Activated effector memory CD4-positive, alpha-beta T cell treated with anti-CD3 and anti-CD28 coated beads, Interleukin-2, amount 50 U/mL, for 16 hours (primary cell): Measurements from ENCODE around the gene SLC16A2.
A peak's percentile ranks its signal among the peaks of the same experiment; 100 is the strongest.

ENCODE experiments used
- DNase-seq: peaks from one replicate; pipeline ENCODE4 v3.0.0-alpha.2; 2020

Gene SLC16A2

DNA sequence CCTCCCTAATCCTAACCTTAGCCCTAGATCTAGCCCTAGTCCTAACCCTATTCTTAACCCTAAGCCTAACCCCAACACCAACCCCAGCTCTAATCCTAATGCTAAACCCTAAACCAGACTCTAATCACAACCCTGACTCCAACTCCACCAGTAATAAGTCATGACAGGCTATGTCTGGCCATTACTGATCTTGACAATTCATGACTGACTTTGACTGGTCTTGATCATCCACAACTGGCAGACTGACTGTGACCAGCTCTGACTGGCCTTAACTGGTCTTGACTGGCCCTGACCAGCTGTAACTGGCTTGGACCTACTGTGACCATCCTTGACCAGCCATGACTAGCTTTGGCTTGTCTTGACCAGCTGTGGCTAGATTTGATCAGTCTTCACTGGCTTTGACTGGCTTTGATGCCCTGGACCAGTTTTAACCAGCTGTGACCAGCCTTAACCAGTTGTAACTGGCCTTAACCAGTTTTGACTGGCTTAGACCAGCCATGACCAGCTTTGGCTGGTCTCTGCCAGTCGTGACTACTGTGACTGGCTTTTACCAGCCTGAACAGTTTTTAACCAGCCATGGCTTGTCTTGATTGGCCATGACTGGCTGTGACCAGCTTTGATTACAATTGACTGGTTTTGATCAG is 124.7 kb downstream of the SLC16A2 start:
- DNase-seq, result no peak

DNA sequence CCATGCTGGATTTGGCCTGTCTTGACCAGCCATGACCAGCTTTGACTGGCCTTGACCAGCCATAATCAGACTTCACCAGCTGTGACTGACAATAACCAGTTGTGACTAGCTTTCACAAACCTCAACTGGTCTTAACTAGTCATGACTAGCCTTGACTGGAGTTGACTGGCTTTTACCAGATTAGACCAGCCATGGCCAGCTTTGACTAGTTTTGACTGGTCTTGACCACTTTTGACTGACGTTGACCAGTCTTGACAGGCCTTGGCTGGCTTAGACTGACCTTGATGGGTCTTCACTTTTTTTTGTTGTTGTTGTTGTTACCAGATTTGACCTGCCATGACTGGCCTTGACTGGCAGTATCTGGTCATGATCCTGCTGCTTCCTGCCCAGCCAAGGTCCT is 125.7 kb downstream of the SLC16A2 start:
- DNase-seq, result no peak

DNA sequence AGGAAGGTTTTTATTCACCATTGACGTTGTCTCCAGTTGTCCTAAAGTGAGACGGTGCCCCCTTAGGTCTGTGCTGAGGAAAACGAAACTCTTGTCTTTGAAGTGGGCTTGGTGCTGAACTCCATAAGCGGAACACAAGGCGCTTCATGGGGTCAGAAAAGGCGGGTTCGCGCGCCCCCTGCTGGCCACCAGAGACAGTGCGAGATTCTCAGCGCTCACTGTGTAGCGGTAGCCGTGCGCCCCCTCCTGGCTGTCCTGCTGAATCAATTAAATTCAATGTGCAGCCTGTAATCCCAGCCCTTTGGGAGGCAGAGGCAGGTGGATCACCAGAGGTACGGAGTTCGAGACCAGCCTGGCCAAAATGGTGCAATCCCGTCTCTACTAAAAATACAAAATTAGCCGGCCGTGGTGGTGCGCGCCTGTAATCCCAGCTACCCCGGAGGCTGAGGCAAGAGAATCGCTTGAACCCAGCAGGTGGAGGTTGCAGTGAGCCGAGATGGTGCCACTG is 129.1 kb downstream of the SLC16A2 start:
- peak; percentile 94 for DNase-seq

DNA sequence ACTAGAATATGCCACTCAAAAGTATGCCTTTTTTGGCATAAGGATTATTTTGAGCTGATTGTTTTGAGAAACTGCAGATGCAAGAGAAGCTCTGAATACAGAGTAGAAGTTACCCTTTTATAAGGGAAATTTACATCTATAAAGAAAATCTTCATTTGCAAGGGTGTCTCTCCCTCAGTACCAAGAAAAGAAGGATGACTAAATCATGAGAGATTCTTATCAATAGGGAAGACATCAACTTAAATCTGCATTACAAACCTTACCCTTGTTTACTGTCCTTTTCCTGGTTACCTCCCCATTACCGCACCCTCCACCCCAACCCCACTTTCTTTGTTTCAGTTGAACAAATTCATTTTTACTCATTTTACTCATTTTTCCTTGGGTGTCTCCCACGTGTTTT is 130.6 kb downstream of the SLC16A2 start:
- no peak for DNase-seq

DNA sequence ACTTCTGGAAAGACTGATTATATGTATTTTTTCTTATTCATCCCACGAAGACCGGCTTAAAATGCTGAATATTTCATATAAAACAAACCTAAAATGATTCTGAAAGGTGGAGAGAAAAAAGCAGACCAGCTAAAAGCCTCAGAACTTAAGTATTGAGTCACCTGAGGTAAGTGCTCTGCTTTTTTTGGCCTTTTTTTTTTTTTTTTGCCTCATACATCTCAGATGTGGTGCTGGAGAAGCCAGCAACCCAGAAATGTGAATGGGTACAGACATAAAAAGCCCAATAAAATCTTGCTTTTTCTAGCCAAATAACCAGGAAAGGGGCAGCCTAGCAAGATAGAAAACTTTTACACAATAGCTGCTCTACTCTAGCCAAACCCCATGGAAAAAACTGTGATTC is 136.1 kb downstream of the SLC16A2 start:
- DNase-seq, result no peak

DNA sequence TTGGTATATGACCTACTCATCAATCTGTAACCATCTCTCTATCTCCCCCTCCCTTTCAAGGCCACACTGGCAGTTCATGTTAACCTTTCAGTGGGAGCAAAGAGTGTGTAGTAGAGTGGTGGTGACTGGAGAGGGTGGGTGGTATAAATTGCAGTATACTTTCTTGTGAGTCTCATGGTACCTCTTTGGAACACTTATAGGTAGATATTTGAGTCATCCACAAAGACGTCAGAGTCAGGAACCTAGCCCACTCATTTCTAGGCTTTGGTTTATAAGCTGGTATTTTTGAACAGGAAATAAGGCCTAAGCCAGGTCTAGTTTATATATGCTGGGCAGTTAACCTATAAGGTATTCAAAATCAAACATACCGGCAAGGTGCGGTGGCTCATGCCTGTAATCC is 156.8 kb downstream of the SLC16A2 start:
- DNase-seq, result no peak

DNA sequence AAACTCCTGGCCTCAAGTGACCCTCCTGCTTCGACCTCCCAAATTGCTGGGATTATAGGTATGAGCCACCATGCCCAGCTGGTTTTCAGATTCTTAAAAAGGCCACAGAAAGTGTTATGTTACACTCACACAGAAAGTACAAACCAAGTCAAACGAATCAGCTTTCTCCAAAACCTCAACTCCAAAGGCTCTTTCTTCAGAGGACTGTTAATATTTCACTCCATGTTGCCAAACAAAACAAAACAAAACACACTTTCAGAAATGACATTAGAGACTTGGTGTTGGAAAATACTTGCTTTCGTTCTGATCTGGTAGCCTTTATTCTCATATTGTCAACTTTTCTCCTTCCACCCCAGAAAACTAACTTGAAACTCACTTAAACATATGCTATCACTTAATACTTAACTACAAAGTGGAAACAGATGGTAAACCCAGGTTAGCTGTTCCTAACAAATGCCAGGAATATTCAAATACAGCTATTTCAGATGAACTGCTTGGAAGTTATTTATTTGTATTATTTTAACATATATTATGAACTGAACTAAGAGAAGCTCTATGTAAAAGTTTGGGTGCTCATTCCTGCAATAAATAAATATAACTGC is 158.4 kb downstream of the SLC16A2 start:
- no peak for DNase-seq
